Measurements from ENCODE around the gene ATP2B3.

The ATP2B3 gene

GRCh38 chrX:153557618-153558355, 40.3 kb downstream of the ATP2B3 start:
- Histone ChIP-seq H3K4me1 (ENCODE audit: insufficient read depth, low read length) (no peaks in the 10 kb centered on the region), H3K4me3 (ENCODE audit: low read length) (no peak overlapping the region), H2AFZ (ENCODE audit: low read depth, low read length) (no peak overlapping the region), H3K36me3 (ENCODE audit: insufficient read depth, low read length) (no peaks in the 10 kb centered on the region), H3K9me3 (ENCODE audit: low read length) (no peaks in the 10 kb centered on the region), H3K27me3 (ENCODE audit: insufficient read depth, low read length) (peaks cover 51% of the 10 kb centered on the region)

- no peaks in the 10 kb centered on the region for H3K9me3 ChIP-seq (ENCODE audit: low read length)
- H3K27me3 ChIP-seq (ENCODE audit: insufficient read depth, low read length): peaks cover 48% of the 10 kb centered on the region
- H3K4me3 ChIP-seq (ENCODE audit: low read length): no peak overlapping the region
- no peaks in the 10 kb centered on the region for H3K36me3 ChIP-seq (ENCODE audit: insufficient read depth, low read length)
- no peaks in the 10 kb centered on the region for H3K4me1 ChIP-seq (ENCODE audit: insufficient read depth, low read length)
- H2AFZ ChIP-seq (ENCODE audit: low read depth, low read length): no peak overlapping the region
Measured at GRCh38 chrX:153560000-153560399, 42.6 kb downstream of the ATP2B3 start.

GRCh38 chrX:153560466-153560865, 43.0 kb downstream of the ATP2B3 start:
- H2AFZ ChIP-seq (ENCODE audit: low read depth, low read length): no peak overlapping the region
- no peaks in the 10 kb centered on the region for H3K4me1 ChIP-seq (ENCODE audit: insufficient read depth, low read length)
- H3K27me3 ChIP-seq (ENCODE audit: insufficient read depth, low read length): peaks cover 48% of the 10 kb centered on the region
- H3K9me3 ChIP-seq (ENCODE audit: low read length): no peaks in the 10 kb centered on the region
- H3K4me3 ChIP-seq (ENCODE audit: low read length): no peak overlapping the region
- no peaks in the 10 kb centered on the region for H3K36me3 ChIP-seq (ENCODE audit: insufficient read depth, low read length)

- H2AFZ ChIP-seq (ENCODE audit: low read depth, low read length): no peak overlapping the region
- no peaks in the 10 kb centered on the region for H3K9me3 ChIP-seq (ENCODE audit: low read length)
- no peak overlapping the region for H3K4me3 ChIP-seq (ENCODE audit: low read length)
- no peaks in the 10 kb centered on the region for H3K36me3 ChIP-seq (ENCODE audit: insufficient read depth, low read length)
- no peaks in the 10 kb centered on the region for H3K4me1 ChIP-seq (ENCODE audit: insufficient read depth, low read length)
- peaks cover 48% of the 10 kb centered on the region for H3K27me3 ChIP-seq (ENCODE audit: insufficient read depth, low read length)
Measured at GRCh38 chrX:153561337-153561736, 43.9 kb downstream of the ATP2B3 start.

- Histone ChIP-seq H3K27me3 (ENCODE audit: insufficient read depth, low read length) (peaks cover 36% of the 10 kb centered on the region), H3K9me3 (ENCODE audit: low read length) (no peaks in the 10 kb centered on the region), H3K36me3 (ENCODE audit: insufficient read depth, low read length) (no peaks in the 10 kb centered on the region), H2AFZ (ENCODE audit: low read depth, low read length) (no peak overlapping the region), H3K4me3 (ENCODE audit: low read length) (no peak overlapping the region), H3K4me1 (ENCODE audit: insufficient read depth, low read length) (no peaks in the 10 kb centered on the region)
Measured at GRCh38 chrX:153562546-153562945, 45.1 kb downstream of the ATP2B3 start.

- H2AFZ ChIP-seq (ENCODE audit: low read depth, low read length): no peak overlapping the region
- no peaks in the 10 kb centered on the region for H3K9me3 ChIP-seq (ENCODE audit: low read length)
- no peak overlapping the region for H3K4me3 ChIP-seq (ENCODE audit: low read length)
- H3K27me3 ChIP-seq (ENCODE audit: insufficient read depth, low read length): peaks cover 36% of the 10 kb centered on the region
- no peaks in the 10 kb centered on the region for H3K36me3 ChIP-seq (ENCODE audit: insufficient read depth, low read length)
- no peaks in the 10 kb centered on the region for H3K4me1 ChIP-seq (ENCODE audit: insufficient read depth, low read length)
Measured at GRCh38 chrX:153564047-153564606, 46.7 kb downstream of the ATP2B3 start.

GRCh38 chrX:153565996-153566580, 48.6 kb downstream of the ATP2B3 start:
- Histone ChIP-seq H3K4me1 (ENCODE audit: insufficient read depth, low read length) (no peaks in the 10 kb centered on the region), H2AFZ (ENCODE audit: low read depth, low read length) (no peak overlapping the region), H3K27me3 (ENCODE audit: insufficient read depth, low read length) (peaks cover 23% of the 10 kb centered on the region), H3K36me3 (ENCODE audit: insufficient read depth, low read length) (no peaks in the 10 kb centered on the region), H3K9me3 (ENCODE audit: low read length) (no peaks in the 10 kb centered on the region), H3K4me3 (ENCODE audit: low read length) (no peak overlapping the region)

GRCh38 chrX:153568451-153569011, 51.1 kb downstream of the ATP2B3 start:
- no peaks in the 10 kb centered on the region for H3K36me3 ChIP-seq (ENCODE audit: insufficient read depth, low read length)
- no peak overlapping the region for H2AFZ ChIP-seq (ENCODE audit: low read depth, low read length)
- no peaks in the 10 kb centered on the region for H3K9me3 ChIP-seq (ENCODE audit: low read length)
- H3K27me3 ChIP-seq (ENCODE audit: insufficient read depth, low read length): peaks cover 29% of the 10 kb centered on the region
- H3K4me3 ChIP-seq (ENCODE audit: low read length): no peak overlapping the region
- H3K4me1 ChIP-seq (ENCODE audit: insufficient read depth, low read length): no peaks in the 10 kb centered on the region

- Histone ChIP-seq H3K4me1 (ENCODE audit: insufficient read depth, low read length) (no peaks in the 10 kb centered on the region), H3K27me3 (ENCODE audit: insufficient read depth, low read length) (peaks cover 29% of the 10 kb centered on the region), H2AFZ (ENCODE audit: low read depth, low read length) (no peak overlapping the region), H3K9me3 (ENCODE audit: low read length) (no peaks in the 10 kb centered on the region), H3K4me3 (ENCODE audit: low read length) (no peak overlapping the region), H3K36me3 (ENCODE audit: insufficient read depth, low read length) (no peaks in the 10 kb centered on the region)
Measured at GRCh38 chrX:153569475-153569874, 52.0 kb downstream of the ATP2B3 start.

GRCh38 chrX:153571534-153571908, 54.1 kb downstream of the ATP2B3 start:
- Histone ChIP-seq H3K9me3 (ENCODE audit: low read length) (no peaks in the 10 kb centered on the region), H3K36me3 (ENCODE audit: insufficient read depth, low read length) (no peaks in the 10 kb centered on the region), H3K27me3 (ENCODE audit: insufficient read depth, low read length) (peaks cover 33% of the 10 kb centered on the region), H2AFZ (ENCODE audit: low read depth, low read length) (no peak overlapping the region), H3K4me1 (ENCODE audit: insufficient read depth, low read length) (no peaks in the 10 kb centered on the region), H3K4me3 (ENCODE audit: low read length) (no peak overlapping the region)

- Histone ChIP-seq H3K27me3 (ENCODE audit: insufficient read depth, low read length) (peaks cover 36% of the 10 kb centered on the region), H3K4me3 (ENCODE audit: low read length) (no peak overlapping the region), H3K4me1 (ENCODE audit: insufficient read depth, low read length) (peaks cover 4% of the 10 kb centered on the region), H3K9me3 (ENCODE audit: low read length) (no peaks in the 10 kb centered on the region), H3K36me3 (ENCODE audit: insufficient read depth, low read length) (no peaks in the 10 kb centered on the region), H2AFZ (ENCODE audit: low read depth, low read length) (no peak overlapping the region)
Measured at GRCh38 chrX:153572601-153573000, 55.2 kb downstream of the ATP2B3 start.

- H3K4me1 ChIP-seq (ENCODE audit: insufficient read depth, low read length): peaks cover 10% of the 10 kb centered on the region
- H3K27me3 ChIP-seq (ENCODE audit: insufficient read depth, low read length): peaks cover 28% of the 10 kb centered on the region
- no peak overlapping the region for H2AFZ ChIP-seq (ENCODE audit: low read depth, low read length)
- no peaks in the 10 kb centered on the region for H3K36me3 ChIP-seq (ENCODE audit: insufficient read depth, low read length)
- H3K9me3 ChIP-seq (ENCODE audit: low read length): no peaks in the 10 kb centered on the region
- no peak overlapping the region for H3K4me3 ChIP-seq (ENCODE audit: low read length)
Measured at GRCh38 chrX:153573984-153574383, 56.5 kb downstream of the ATP2B3 start.

GRCh38 chrX:153576239-153576870, 58.9 kb downstream of the ATP2B3 start:
- Histone ChIP-seq H3K9me3 (ENCODE audit: low read length) (no peaks in the 10 kb centered on the region), H3K36me3 (ENCODE audit: insufficient read depth, low read length) (no peaks in the 10 kb centered on the region), H3K4me3 (ENCODE audit: low read length) (no peak overlapping the region), H3K27me3 (ENCODE audit: insufficient read depth, low read length) (peaks cover 25% of the 10 kb centered on the region), H2AFZ (ENCODE audit: low read depth, low read length) (no peak overlapping the region), H3K4me1 (ENCODE audit: insufficient read depth, low read length) (peaks cover 13% of the 10 kb centered on the region)
